CD14-positive monocyte (primary cell): ENCODE measurements around the gene CDCA8. TPM values are rescaled to one million over a fixed set of nuclear protein-coding genes. Genes with fewer than 3 reads are reported as not detected.
A peak's percentile ranks its signal among the peaks of the same experiment; 100 is the strongest.
"Not testable (repeated sequence)": the region's sequence is repeated elsewhere in the genome, so short reads cannot be mapped to it uniquely, and the experiment has no call there.

Source experiments
- DNase-seq, 3 donors: peaks; one replicate each; pipeline ENCODE4 v3.0.0-alpha.2; 2011 to 2022
- H2AFZ ChIP-seq: 2 replicates; pipeline ENCODE4 v1.6.0; 2012; ENCODE audit warnings: mild to moderate bottlenecking, low read depth, low read length, inconsistent platforms; ENCODE audit not compliant: insufficient read depth, poor library complexity, severe bottlenecking
- H3K27ac ChIP-seq, 2 donors: 1 replicate in 1 of 2; 2 replicates in 1 of 2; pipeline ENCODE4 v1.5.1; 2012 to 2013; ENCODE audit warnings: low read length in 2 of 2, control low read depth in 1 of 2, inconsistent platforms in 1 of 2, low read depth in 1 of 2, mild to moderate bottlenecking in 1 of 2
- H3K27me3 ChIP-seq, 2 donors: one replicate each; pipeline versions ENCODE4 v1.6.0 to v1.6.1; 2011 to 2013; ENCODE audit warnings: low read length in 2 of 2; ENCODE audit not compliant: control insufficient read depth in 2 of 2, insufficient read depth in 2 of 2
- H3K36me3 ChIP-seq, 2 donors: replicated peaks in 1 of 2; 1 replicate in 1 of 2; 2 replicates in 1 of 2; pipeline versions ENCODE4 v1.5.1 to v1.6.1; 2012 to 2013; ENCODE audit warnings: low read length in 2 of 2, control low read depth in 1 of 2, inconsistent platforms in 1 of 2, mild to moderate bottlenecking in 1 of 2; ENCODE audit not compliant: insufficient read depth in 2 of 2, control insufficient read depth in 1 of 2
- H3K4me1 ChIP-seq, 2 donors: 1 replicate in 1 of 2; 2 replicates in 1 of 2; pipeline versions ENCODE4 v1.5.1 to v1.6.1; 2012 to 2013; ENCODE audit warnings: low read length in 2 of 2, control low read depth in 1 of 2, inconsistent platforms in 1 of 2, mild to moderate bottlenecking in 1 of 2, moderate library complexity in 1 of 2; ENCODE audit not compliant: insufficient read depth in 2 of 2, control insufficient read depth in 1 of 2
- H3K4me2 ChIP-seq: replicated peaks from 2 replicates; pipeline ENCODE3; 2012; ENCODE audit warnings: low read length, moderate library complexity, mild to moderate bottlenecking; ENCODE audit not compliant: poor library complexity, severe bottlenecking; ENCODE audit errors: extremely low read depth
- H3K4me3 ChIP-seq, 3 experiments: fragments of 200-600 bp in 1 of 3; sonication (generic) in 1 of 3; replicated peaks in 1 of 3; 1 replicate in 2 of 3; 2 replicates in 1 of 3; pipeline ENCODE4 v1.5.1; 2011 to 2013; ENCODE audit warnings: low read length in 3 of 3, mild to moderate bottlenecking in 3 of 3, control low read depth in 2 of 3, low read depth in 2 of 3, inconsistent platforms in 1 of 3, moderate library complexity in 1 of 3
- H3K79me2 ChIP-seq: 2 replicates; pipeline ENCODE4 v1.6.0; 2012; ENCODE audit warnings: mild to moderate bottlenecking, control low read depth, inconsistent platforms, low read length, moderate library complexity; ENCODE audit not compliant: insufficient read depth
- H3K9ac ChIP-seq: 2 replicates; pipeline ENCODE4 v1.6.0; 2017; ENCODE audit warnings: low read length, mild to moderate bottlenecking; ENCODE audit not compliant: insufficient read depth, poor library complexity, severe bottlenecking
- H3K9me3 ChIP-seq, 2 donors: replicated peaks in 1 of 2; 1 replicate in 1 of 2; 2 replicates in 1 of 2; pipeline versions ENCODE4 v1.5.1 to v1.6.1; 2012 to 2013; ENCODE audit warnings: low read length in 2 of 2, control low read depth in 1 of 2; ENCODE audit not compliant: control insufficient read depth in 1 of 2, insufficient read depth in 1 of 2
- H4K20me1 ChIP-seq: 2 replicates; pipeline ENCODE4 v1.6.0; 2012; ENCODE audit warnings: mild to moderate bottlenecking, low read length, control low read depth, moderate library complexity; ENCODE audit not compliant: insufficient read depth
- H3K27ac Mint-ChIP-seq, 7 donors: one replicate each; pipeline ENCODE4 v1.8.0; 2020; ENCODE audit warnings: mild to moderate bottlenecking in 7 of 7, mixed read lengths in 7 of 7, moderate library complexity in 6 of 7, inconsistent platforms in 2 of 7
- H3K27me3 Mint-ChIP-seq, 3 donors: one replicate each; pipeline ENCODE4 v1.8.0; 2021 to 2022; ENCODE audit warnings: low read depth in 3 of 3, mild to moderate bottlenecking in 3 of 3, mixed read lengths in 3 of 3, moderate library complexity in 3 of 3, inconsistent platforms in 1 of 3
- H3K36me3 Mint-ChIP-seq, 2 donors: one replicate each; pipeline ENCODE4 v1.8.0; 2020; ENCODE audit warnings: mixed read lengths in 2 of 2, inconsistent platforms in 1 of 2, mild to moderate bottlenecking in 1 of 2
- H3K4me1 Mint-ChIP-seq: one replicate; pipeline ENCODE4 v1.8.0; 2020; ENCODE audit warnings: mild to moderate bottlenecking, mixed read lengths
- H3K4me3 Mint-ChIP-seq, 2 donors: one replicate each; pipeline ENCODE4 v1.8.0; 2020; ENCODE audit warnings: mild to moderate bottlenecking in 2 of 2, mixed read lengths in 2 of 2, moderate library complexity in 1 of 2
- H3K9me3 Mint-ChIP-seq, 7 donors: one replicate each; pipeline ENCODE4 v1.8.0; 2020 to 2022; ENCODE audit warnings: mixed read lengths in 7 of 7, mild to moderate bottlenecking in 6 of 7, moderate library complexity in 6 of 7, inconsistent platforms in 2 of 7
- CTCF ChIP-seq: fragments of 200-600 bp; IDR thresholded peaks from one replicate; pipeline ENCODE4 v1.8.0; 2022; ENCODE audit warnings: antibody characterized with exemption, mild to moderate bottlenecking
- WGBS: methylation state at CpG from one replicate; pipeline ENCODE4 v1.1.5; 2013; ENCODE audit warnings: missing lambda C conversion rate; ENCODE audit not compliant: insufficient coverage; 5-methylcytosine and 5-hydroxymethylcytosine counted together
- intact Hi-C, 2 donors: fragments of 100-400 bp; cut with micrococcal nuclease; formaldehyde crosslinking; loops; one replicate each; pipeline versions ENCODE4 v1.15.0 to v1.15.1; 2023
- polyA plus RNA-seq, 3 donors: library from polyadenylated mRNA; depleted of rRNA in 1 of 3; unstranded in 2 of 3; stranded (reverse) in 1 of 3; fragments of 300-500 nt in 2 of 3; fragments of >200 nt in 1 of 3; fragmentation: Illumina TruSeq in 2 of 3; gene quantifications; 1 replicate in 2 of 3; 2 replicates in 1 of 3; pipeline ENCODE4 v1.2.3, GENCODE V29; 2012 to 2021

CDCA8 gene
- polyA plus RNA-seq, 3 donors: 0.09 to 0.67 (median 0.60) TPM

DNA sequence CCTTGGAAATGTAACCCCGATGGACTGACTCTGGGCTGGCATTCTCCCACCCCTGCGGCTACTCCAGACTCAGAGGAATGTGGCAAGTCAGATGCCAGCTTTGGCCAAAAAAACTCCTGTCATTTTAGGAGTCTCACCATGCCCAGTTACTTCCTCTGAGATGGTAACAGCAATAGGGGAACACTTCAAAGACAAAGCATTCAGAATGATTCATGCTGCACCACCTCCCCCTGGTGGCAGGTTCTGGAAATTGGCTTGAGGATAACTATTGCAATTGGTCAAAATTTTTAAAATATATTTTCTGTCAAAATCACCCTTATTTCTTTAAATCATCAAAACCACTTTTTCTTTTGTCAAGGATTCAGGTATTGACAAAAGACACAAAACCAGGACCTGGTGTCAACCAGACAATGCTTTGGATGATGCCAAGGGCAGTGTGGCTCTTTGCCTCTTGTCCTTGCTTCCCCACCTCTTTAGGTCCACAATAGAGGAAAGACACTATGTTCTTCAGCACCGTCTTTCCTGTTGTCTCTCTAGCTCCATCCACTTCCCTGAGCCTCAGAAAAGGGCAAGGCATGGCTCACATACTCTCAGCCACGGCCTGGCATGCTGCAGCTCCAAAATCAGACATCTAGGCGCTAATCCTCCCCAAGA, 9.9 kb upstream of the CDCA8 start:
- Histone ChIP-seq H3K27ac (peak overlapping the region in 1 of 2 donors; percentile 57), H3K4me1 (peaks cover 2 to 5% of the 10 kb centered on the region in 2 donors), H3K79me2 (no peaks in the 10 kb centered on the region), H4K20me1 (no peaks in the 10 kb centered on the region), H3K9ac (no peak overlapping the region), H3K27me3 (no peaks in the 10 kb centered on the region), H3K36me3 (peaks cover 27 to 50% of the 10 kb centered on the region in 2 donors), H3K9me3 (no peaks in the 10 kb centered on the region), H3K4me2 (no peak overlapping the region), H2AFZ (peak overlapping the region; percentile 57), H3K4me3 (no peak overlapping the region)
- Mint-ChIP-seq H3K4me3 (no peak overlapping the region), H3K27ac (peak overlapping the region in 6 of 7 donors; percentile 30 to 81 (median 55)), H3K36me3 (peaks cover 44 to 45% of the 10 kb centered on the region in 2 donors), H3K4me1 (peaks cover 12% of the 10 kb centered on the region), H3K9me3 (peaks cover 0 to 2% (median 0%) of the 10 kb centered on the region in 7 donors), H3K27me3 (no peaks in the 10 kb centered on the region)
- 69% methylated on average over 4 of the region's 5 CpGs for WGBS
- peak; percentile 70 to 79 (median 77) for DNase-seq
- intact Hi-C loops: loop anchor here (2.0 to 10.0 kb wide), 3 partner anchors 166 to 228 kb away; no protein-coding TSS in a partner anchor
- peak; percentile 91 for TF ChIP-seq CTCF

GRCh38 chr1:37684182-37684581, 8.1 kb upstream of the CDCA8 start:
- H3K79me2 ChIP-seq, H3K27ac Mint-ChIP-seq, H2AFZ ChIP-seq, H3K4me1 Mint-ChIP-seq, H3K9ac ChIP-seq, H3K27ac ChIP-seq, H3K4me2 ChIP-seq, H3K4me3 ChIP-seq, H4K20me1 ChIP-seq, H3K9me3 ChIP-seq, H3K4me1 ChIP-seq, H3K9me3 Mint-ChIP-seq, H3K27me3 ChIP-seq, H3K4me3 Mint-ChIP-seq, H3K27me3 Mint-ChIP-seq, DNase-seq: not testable (repeated sequence)
- peaks cover 51 to 56% of the 10 kb centered on the region in 2 donors for H3K36me3 Mint-ChIP-seq
- no CpG with 5 or more reads among the region's 9 CpGs for WGBS
- H3K36me3 ChIP-seq: peaks cover 30 to 50% of the 10 kb centered on the region in 2 donors
- intact Hi-C loops: loop anchor here (5.0 to 10.0 kb wide), 2 partner anchors 227 to 229 kb away; no protein-coding TSS in a partner anchor
